ENCODE results near the gene GP5. TPM values are rescaled to one million over a fixed set of nuclear protein-coding genes. Genes with fewer than 3 reads are reported as not detected.

The GP5 gene
- 0.05 TPM for total RNA-seq (2021; ENCODE audit: unreplicated experiment)
- not detected for polyA plus RNA-seq (2012; ENCODE audit: insufficient read length)
- percentile 43 among the genes with signal in this experiment for Bru-seq, nascent RNA
- percentile 31 among the genes with signal in this experiment for BruChase-seq, experiment 1, labeled RNA remaining after a 2-hour chase
- percentile 20 among the genes with signal in this experiment for BruChase-seq, experiment 2, labeled RNA remaining after a 6-hour chase
- long read RNA-seq = 0 reads

GRCh38 chr3:194399166-194399565, at the start of gene GP5:
GP5 (minus strand) TSS chr3:194399266; CDS start chr3:194398282, 984 bp downstream.
- intact Hi-C loops (cut with micrococcal nuclease; ENCODE audit: unreplicated experiment) (no loop called here), in situ Hi-C loops (cut with HindIII; ENCODE audit: low pct_unique_long_range_greater_than_20kb, low sequenced_read_pairs) (no loop called here)
- H3K4me1 ChIP-seq (ENCODE audit: control insufficient read depth, insufficient read depth, low read length) = no peaks in the 10 kb centered on the region
- ATAC-seq (0 out of 2 replicates have a peak, but pooled peaks have one; percentile 11), DNase-seq (ENCODE audit: low read depth, low spot score) (no peak)
- H3K27me3 ChIP-seq (ENCODE audit: control insufficient read depth, insufficient read depth, low read length) = no peaks in the 10 kb centered on the region
- ChIA-PET POLR2A (interaction anchor here (0.6 kb wide), 1 partner anchor 39 kb away, joined by 6 read pairs; no protein-coding TSS in a partner anchor), CTCF (interaction anchor here (0.9 kb wide), 1 partner anchor 60 kb away, joined by 4 read pairs; no protein-coding TSS in a partner anchor)
- H3K36me3 ChIP-seq (ENCODE audit: control insufficient read depth, insufficient read depth, low read length) = peaks cover 6% of the 10 kb centered on the region
- no peaks in the 10 kb centered on the region for H3K9me3 ChIP-seq (ENCODE audit: control insufficient read depth, insufficient read depth, low read depth, low read length)
- H3K4me3 ChIP-seq (ENCODE audit: low read depth in 2 of 2, low read length in 2 of 2) = no peak within 1 kb of the TSS
- no TSS peak for BruUV-seq (replicated peaks)
- no peak within 1 kb of the TSS for H3K27ac ChIP-seq (ENCODE audit: low read length)
- TF ChIP-seq SIN3A (IDR thresholded peaks at IDR 0.05; ENCODE audit: borderline replicate concordance, insufficient read depth, low read depth, low read length) (no peak), TCF7L2 (IDR thresholded peaks at IDR 0.05; ENCODE audit: low read depth, low read length) (no peak), REST (IDR thresholded peaks at IDR 0.05; ENCODE audit: insufficient read depth in 1 of 2, low read depth in 2 of 2, low read length in 1 of 2) (no peak), POLR2AphosphoS5 (IDR thresholded peaks at IDR 0.05; ENCODE audit: low read depth, low read length) (no peak), CTCF (IDR thresholded peaks at IDR 0.05) (no peak)

- intact Hi-C loops (cut with micrococcal nuclease; ENCODE audit: unreplicated experiment) = no loop called here
- BruUV-seq (replicated peaks) = no TSS peak
These were observed 48.6 kb upstream of the GP5 start for GRCh38 chr3:194447657-194448056.

More at GRCh38 chr3:194447657-194448056, 48.6 kb upstream of the GP5 start:
- Histone ChIP-seq H3K4me3 (ENCODE audit: low read depth in 2 of 2, low read length in 2 of 2) (no peak overlapping the region), H3K27ac (ENCODE audit: low read length) (no peak overlapping the region), H3K36me3 (ENCODE audit: control insufficient read depth, insufficient read depth, low read length) (peaks cover 62% of the 10 kb centered on the region), H3K27me3 (ENCODE audit: control insufficient read depth, insufficient read depth, low read length) (no peaks in the 10 kb centered on the region), H3K4me1 (ENCODE audit: control insufficient read depth, insufficient read depth, low read length) (no peaks in the 10 kb centered on the region), H3K9me3 (ENCODE audit: control insufficient read depth, insufficient read depth, low read depth, low read length) (no peaks in the 10 kb centered on the region)
- TF ChIP-seq CTCF (IDR thresholded peaks at IDR 0.05) = no peak
- TF ChIP-seq SIN3A (IDR thresholded peaks at IDR 0.05; ENCODE audit: borderline replicate concordance, insufficient read depth, low read depth, low read length) = no peak
- TF ChIP-seq TCF7L2 (IDR thresholded peaks at IDR 0.05; ENCODE audit: low read depth, low read length) = no peak
- no peak for TF ChIP-seq REST (IDR thresholded peaks at IDR 0.05; ENCODE audit: insufficient read depth in 1 of 2, low read depth in 2 of 2, low read length in 1 of 2)
- TF ChIP-seq POLR2AphosphoS5 (IDR thresholded peaks at IDR 0.05; ENCODE audit: low read depth, low read length) = no peak
- ATAC-seq = no peak
- in situ Hi-C loops (cut with HindIII; ENCODE audit: low pct_unique_long_range_greater_than_20kb, low sequenced_read_pairs) = no loop called here
- ChIA-PET CTCF (interaction anchor here (0.6 kb wide), 2 partner anchors 37 to 147 kb away, joined by 3 to 4 read pairs; no protein-coding TSS in a partner anchor), POLR2A (interaction anchor here (0.7 kb wide), 3 partner anchors 13 to 661 kb away, joined by 5 to 10 read pairs (median 8); no protein-coding TSS in a partner anchor)
- no peak for DNase-seq (ENCODE audit: low read depth, low spot score)
